Measurements from ENCODE around the gene IQCF5. TPM values are rescaled to one million over a fixed set of nuclear protein-coding genes. Genes with fewer than 3 reads are reported as not detected.

Gene IQCF5
- total and polyA plus RNA-seq, 2 of the 4 experiments (the other 2 are of a cell fraction): not detected

DNA sequence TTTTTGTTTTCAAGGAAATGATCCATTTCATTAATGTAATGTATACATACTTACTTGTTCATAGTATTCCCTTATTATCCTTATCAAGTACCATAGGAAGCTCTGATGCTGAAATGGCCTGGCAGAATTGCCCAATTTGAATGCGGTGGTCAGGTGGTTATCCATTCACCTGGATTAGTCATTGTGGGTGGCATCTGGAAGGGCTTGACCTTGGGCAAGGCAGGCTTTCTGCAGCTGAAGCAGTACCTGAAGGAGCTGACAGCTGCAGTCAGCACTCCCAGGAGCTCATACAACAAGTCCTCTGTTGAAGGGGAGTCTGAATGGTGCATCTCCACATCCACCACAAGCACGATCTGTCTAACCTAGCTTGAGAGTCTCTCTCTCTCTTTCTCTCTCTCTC lies 12.2 kb upstream of the IQCF5 start:
- no peak for TF ChIP-seq CHD1 (IDR thresholded peaks at IDR 0.05; ENCODE audit: low read depth, low read length)
- TF ChIP-seq, protein P1, sequence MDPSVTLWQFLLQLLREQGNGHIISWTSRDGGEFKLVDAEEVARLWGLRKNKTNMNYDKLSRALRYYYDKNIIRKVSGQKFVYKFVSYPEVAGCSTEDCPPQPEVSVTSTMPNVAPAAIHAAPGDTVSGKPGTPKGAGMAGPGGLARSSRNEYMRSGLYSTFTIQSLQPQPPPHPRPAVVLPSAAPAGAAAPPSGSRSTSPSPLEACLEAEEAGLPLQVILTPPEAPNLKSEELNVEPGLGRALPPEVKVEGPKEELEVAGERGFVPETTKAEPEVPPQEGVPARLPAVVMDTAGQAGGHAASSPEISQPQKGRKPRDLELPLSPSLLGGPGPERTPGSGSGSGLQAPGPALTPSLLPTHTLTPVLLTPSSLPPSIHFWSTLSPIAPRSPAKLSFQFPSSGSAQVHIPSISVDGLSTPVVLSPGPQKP (IDR thresholded peaks at IDR 0.05; ENCODE audit: borderline replicate concordance, low read depth, low read length): no peak
- no peak for TF ChIP-seq SMC3 (IDR thresholded peaks at IDR 0.05; ENCODE audit: low read depth, low read length)
- TF ChIP-seq NFE2L2 (IDR thresholded peaks at IDR 0.05; ENCODE audit: low read depth, low read length): no peak
- no peak for TF ChIP-seq RFX5 (IDR thresholded peaks at IDR 0.05; ENCODE audit: low read depth, low read length)
- no peak for TF ChIP-seq MAZ (IDR thresholded peaks at IDR 0.05; ENCODE audit: borderline replicate concordance, low read depth, low read length)
- no peak for TF ChIP-seq RAD21 (IDR thresholded peaks at IDR 0.05; ENCODE audit: low read length)
- no peak for TF ChIP-seq CEBPB (IDR thresholded peaks at IDR 0.05; ENCODE audit: low read depth, low read length)
- TF ChIP-seq POLR2A (IDR thresholded peaks at IDR 0.05; ENCODE audit: low read depth, low read length): no peak
- TF ChIP-seq MXI1 (IDR thresholded peaks at IDR 0.05; ENCODE audit: borderline replicate concordance, low read depth, low read length): no peak
- POLR2A ChIA-PET (ENCODE audit: unreplicated experiment): no interaction called here

More for the DNA sequence above, 12.2 kb upstream of the IQCF5 start:
- peaks cover 2% of the 10 kb centered on the region for H3K27me3 ChIP-seq (ENCODE audit: control insufficient read depth, insufficient read depth, low read length)
- H4K5ac ChIP-seq (ENCODE audit: low read depth, low read length): no peak overlapping the region
- no TSS peak for BruUV-seq (replicated peaks)
- H2AK5ac ChIP-seq (ENCODE audit: low read depth, low read length): no peak overlapping the region
- intact Hi-C loops (cut with micrococcal nuclease) (no loop called here), dilution Hi-C loops (cut with HindIII; ENCODE audit: low sequenced_read_pairs, unreplicated experiment) (no loop called here), in situ Hi-C loops (cut with MboI; ENCODE audit: low sequenced_read_pairs) (no loop called here)
- no peaks in the 10 kb centered on the region for H4K20me1 ChIP-seq (ENCODE audit: insufficient read depth, low read length)
- H3K4ac ChIP-seq (ENCODE audit: low read depth, low read length): no peak overlapping the region
- H3K27ac ChIP-seq (ENCODE audit: insufficient read depth, low read length): no peak overlapping the region
- H2AFZ ChIP-seq (replicated peaks; ENCODE audit: low read length, poor library complexity): no peak overlapping the region
- H2BK15ac ChIP-seq (ENCODE audit: low read depth, low read length): no peak overlapping the region
- H3K9me3 ChIP-seq (ENCODE audit: control insufficient read depth, insufficient read depth, low read length): no peaks in the 10 kb centered on the region
- H3K9me1 ChIP-seq (ENCODE audit: insufficient read depth, low read length): no peaks in the 10 kb centered on the region
- H3K4me2 ChIP-seq (ENCODE audit: low read depth, low read length): no peak overlapping the region
- no peak overlapping the region for H3K9ac ChIP-seq (ENCODE audit: low read depth, low read length)
- no peak overlapping the region for H2AK9ac ChIP-seq (replicated peaks; ENCODE audit: low read depth, low read length, poor library complexity)
- H3K14ac ChIP-seq (replicated peaks; ENCODE audit: low read depth, low read length): no peak overlapping the region
- no peak overlapping the region for H3K18ac ChIP-seq (ENCODE audit: low read depth, low read length)
- H2BK5ac ChIP-seq (ENCODE audit: low read depth, low read length, poor library complexity, severe bottlenecking): no peak overlapping the region
- no peak overlapping the region for H3K23ac ChIP-seq (ENCODE audit: low read depth, low read length)
- WGBS, 2 experiments (ENCODE audit: extremely low coverage in 2 of 2, insufficient read length in 1 of 2): 100% methylated on average over 1 of the region's 2 CpGs; no CpG with 5 or more reads in 1 of the 2 experiments
- H4K8ac ChIP-seq (ENCODE audit: low read depth in 2 of 2, low read length in 2 of 2): no peak overlapping the region
- H3K79me1 ChIP-seq (ENCODE audit: low read depth in 1 of 2, low read length in 2 of 2): no peaks in the 10 kb centered on the region
- no peak overlapping the region for H3K56ac ChIP-seq (ENCODE audit: extremely low read depth, insufficient read depth, low read length)
- CTCF ChIA-PET: no interaction called here
- H2BK120ac ChIP-seq (ENCODE audit: low read depth, low read length): no peak overlapping the region
- H3K4me3 ChIP-seq (ENCODE audit: insufficient read depth, low read depth, low read length): no peak overlapping the region
- H2BK20ac ChIP-seq (ENCODE audit: low read depth, low read length): no peak overlapping the region
- ATAC-seq (ENCODE audit: low read depth) (no peak), DNase-seq (no peak)
- no peaks in the 10 kb centered on the region for H3K4me1 ChIP-seq (ENCODE audit: control insufficient read depth, insufficient read depth, low read length)
- H4K91ac ChIP-seq (ENCODE audit: insufficient read depth, low read depth, low read length): no peak overlapping the region
- H3K36me3 ChIP-seq (ENCODE audit: control insufficient read depth, insufficient read depth, low read length): no peaks in the 10 kb centered on the region
